Measurements from ENCODE around the gene FUT7. TPM values are rescaled to one million over a fixed set of nuclear protein-coding genes. Genes with fewer than 3 reads are reported as not detected.

Gene FUT7
- total RNA-seq, 1 donor: 2.6 TPM

- H3K27me3 ChIP-seq (ENCODE audit: insufficient read depth, low read length): peaks cover 13% of the 10 kb centered on the region
- H3K9me3 ChIP-seq (ENCODE audit: low read depth, low read length): no peaks in the 10 kb centered on the region
- H3K4me3 ChIP-seq (ENCODE audit: low read length): no peak overlapping the region
- H3K4me1 ChIP-seq (ENCODE audit: insufficient read depth, low read length): peaks cover 16% of the 10 kb centered on the region
Measured at GRCh38 chr9:137056739-137057415, 25.0 kb upstream of the FUT7 start.

- peaks cover 17% of the 10 kb centered on the region for H3K27me3 ChIP-seq (ENCODE audit: insufficient read depth, low read length)
- peaks cover 16% of the 10 kb centered on the region for H3K4me1 ChIP-seq (ENCODE audit: insufficient read depth, low read length)
- no peaks in the 10 kb centered on the region for H3K9me3 ChIP-seq (ENCODE audit: low read depth, low read length)
- H3K4me3 ChIP-seq (ENCODE audit: low read length): no peak overlapping the region
Measured at GRCh38 chr9:137055385-137056364, 23.8 kb upstream of the FUT7 start.

GRCh38 chr9:137054932-137055384, 23.1 kb upstream of the FUT7 start:
- H3K4me3 ChIP-seq (ENCODE audit: low read length): no peak overlapping the region
- peaks cover 21% of the 10 kb centered on the region for H3K27me3 ChIP-seq (ENCODE audit: insufficient read depth, low read length)
- peaks cover 16% of the 10 kb centered on the region for H3K4me1 ChIP-seq (ENCODE audit: insufficient read depth, low read length)
- H3K9me3 ChIP-seq (ENCODE audit: low read depth, low read length): no peaks in the 10 kb centered on the region

GRCh38 chr9:137053944-137054931, 22.4 kb upstream of the FUT7 start, which contains the start of gene ENTPD2:
ENTPD2 (minus strand) TSS chr9:137054061; CDS start chr9:137053997, 64 bp downstream.
- Histone ChIP-seq H3K4me3 (ENCODE audit: low read length) (no peak within 1 kb of the TSS), H3K9me3 (ENCODE audit: low read depth, low read length) (no peaks in the 10 kb centered on the region), H3K27me3 (ENCODE audit: insufficient read depth, low read length) (peaks cover 28% of the 10 kb centered on the region), H3K4me1 (ENCODE audit: insufficient read depth, low read length) (peaks cover 16% of the 10 kb centered on the region)

- H3K4me1 ChIP-seq (ENCODE audit: insufficient read depth, low read length): peaks cover 12% of the 10 kb centered on the region
- no peaks in the 10 kb centered on the region for H3K9me3 ChIP-seq (ENCODE audit: low read depth, low read length)
- H3K4me3 ChIP-seq (ENCODE audit: low read length): no peak overlapping the region
- H3K27me3 ChIP-seq (ENCODE audit: insufficient read depth, low read length): peaks cover 31% of the 10 kb centered on the region
Measured at GRCh38 chr9:137052998-137053943, 21.4 kb upstream of the FUT7 start.

- no peak overlapping the region for H3K4me3 ChIP-seq (ENCODE audit: low read length)
- no peaks in the 10 kb centered on the region for H3K9me3 ChIP-seq (ENCODE audit: low read depth, low read length)
- peaks cover 40% of the 10 kb centered on the region for H3K27me3 ChIP-seq (ENCODE audit: insufficient read depth, low read length)
- H3K4me1 ChIP-seq (ENCODE audit: insufficient read depth, low read length): peaks cover 12% of the 10 kb centered on the region
Measured at GRCh38 chr9:137052293-137052692, 20.4 kb upstream of the FUT7 start.

GRCh38 chr9:137051145-137051724, 19.3 kb upstream of the FUT7 start:
- H3K27me3 ChIP-seq (ENCODE audit: insufficient read depth, low read length): peaks cover 51% of the 10 kb centered on the region
- H3K4me1 ChIP-seq (ENCODE audit: insufficient read depth, low read length): peaks cover 18% of the 10 kb centered on the region
- no peaks in the 10 kb centered on the region for H3K9me3 ChIP-seq (ENCODE audit: low read depth, low read length)
- no peak overlapping the region for H3K4me3 ChIP-seq (ENCODE audit: low read length)

- no peak overlapping the region for H3K4me3 ChIP-seq (ENCODE audit: low read length)
- H3K4me1 ChIP-seq (ENCODE audit: insufficient read depth, low read length): peaks cover 23% of the 10 kb centered on the region
- no peaks in the 10 kb centered on the region for H3K9me3 ChIP-seq (ENCODE audit: low read depth, low read length)
- peaks cover 54% of the 10 kb centered on the region for H3K27me3 ChIP-seq (ENCODE audit: insufficient read depth, low read length)
Measured at GRCh38 chr9:137050570-137050969, 18.7 kb upstream of the FUT7 start.

- peaks cover 30% of the 10 kb centered on the region for H3K4me1 ChIP-seq (ENCODE audit: insufficient read depth, low read length)
- H3K27me3 ChIP-seq (ENCODE audit: insufficient read depth, low read length): peaks cover 61% of the 10 kb centered on the region
- H3K9me3 ChIP-seq (ENCODE audit: low read depth, low read length): no peaks in the 10 kb centered on the region
- no peak overlapping the region for H3K4me3 ChIP-seq (ENCODE audit: low read length)
Measured at GRCh38 chr9:137049544-137050449, 17.9 kb upstream of the FUT7 start.

GRCh38 chr9:137048655-137049543, 17.0 kb upstream of the FUT7 start:
- Histone ChIP-seq H3K4me1 (ENCODE audit: insufficient read depth, low read length) (peaks cover 39% of the 10 kb centered on the region), H3K27me3 (ENCODE audit: insufficient read depth, low read length) (peaks cover 70% of the 10 kb centered on the region), H3K4me3 (ENCODE audit: low read length) (no peak overlapping the region), H3K9me3 (ENCODE audit: low read depth, low read length) (no peaks in the 10 kb centered on the region)

GRCh38 chr9:137046088-137046787, 14.3 kb upstream of the FUT7 start, which contains the start of gene NPDC1:
NPDC1 (minus strand) TSS chr9:137046177; CDS start chr9:137045989, 188 bp downstream.
- Histone ChIP-seq H3K27me3 (ENCODE audit: insufficient read depth, low read length) (peaks cover 56% of the 10 kb centered on the region), H3K4me1 (ENCODE audit: insufficient read depth, low read length) (peaks cover 31% of the 10 kb centered on the region), H3K4me3 (ENCODE audit: low read length) (peak within 1 kb of the TSS; percentile 22), H3K9me3 (ENCODE audit: low read depth, low read length) (no peaks in the 10 kb centered on the region)
